Lung (tissue), 12 donors: ENCODE results near the gene PLB1. TPM values are rescaled to one million over a fixed set of nuclear protein-coding genes. Genes with fewer than 3 reads are reported as not detected.

ENCODE experiments used
- ATAC-seq: fragments of 200-7000 bp; cut with Tn5 transposase; one replicate; pipeline ENCODE4 v1.9.1; 2020; ENCODE audit warnings: moderate number of reproducible peaks; ENCODE audit not compliant: insufficient read depth, low FRiP score
- DNase-seq, 3 donors: peaks; one replicate each; pipeline ENCODE4 v3.0.0-alpha.2; 2013 to 2017
- H3K27ac ChIP-seq, 2 donors: one replicate each; pipeline ENCODE4 v1.5.1; 2013; ENCODE audit warnings: mild to moderate bottlenecking in 2 of 2, moderate library complexity in 2 of 2, control low read depth in 1 of 2, inconsistent platforms in 1 of 2, low read depth in 1 of 2, low read length in 1 of 2
- H3K27me3 ChIP-seq, 3 donors: one replicate each; pipeline ENCODE4 v1.5.1; 2013; ENCODE audit warnings: low read length in 2 of 3; ENCODE audit not compliant: control insufficient read depth in 3 of 3, insufficient read depth in 3 of 3
- H3K36me3 ChIP-seq, 4 donors: one replicate each; pipeline ENCODE4 v1.5.1; 2013; ENCODE audit warnings: low read length in 4 of 4, mild to moderate bottlenecking in 1 of 4, moderate library complexity in 1 of 4; ENCODE audit not compliant: control insufficient read depth in 4 of 4, insufficient read depth in 4 of 4
- H3K4me1 ChIP-seq, 5 donors: one replicate each; pipeline ENCODE4 v1.5.1; 2013; ENCODE audit warnings: low read length in 5 of 5, mild to moderate bottlenecking in 2 of 5, moderate library complexity in 1 of 5; ENCODE audit not compliant: control insufficient read depth in 5 of 5, insufficient read depth in 5 of 5
- H3K4me3 ChIP-seq: one replicate; pipeline ENCODE4 v1.5.1; 2013; ENCODE audit warnings: mild to moderate bottlenecking, control low read depth, moderate library complexity
- H3K9ac ChIP-seq, 2 donors: one replicate each; pipeline ENCODE4 v1.5.1; 2013; ENCODE audit warnings: low read length in 2 of 2, control low read depth in 1 of 2; ENCODE audit not compliant: insufficient read depth in 1 of 2
- H3K9me3 ChIP-seq, 4 donors: one replicate each; pipeline ENCODE4 v1.5.1; 2013; ENCODE audit warnings: low read length in 3 of 4, mild to moderate bottlenecking in 1 of 4, moderate library complexity in 1 of 4; ENCODE audit not compliant: control insufficient read depth in 4 of 4, insufficient read depth in 3 of 4
- WGBS, 2 donors: extraction: QIAGEN DNeasy Blood & Tissue Kit; methylation state at CpG; one replicate each; pipeline ENCODE4 v1.1.7; 2013; 5-methylcytosine and 5-hydroxymethylcytosine counted together
- polyA plus RNA-seq, 2 donors: library from polyadenylated mRNA; stranded (reverse); fragments of 200-250 nt; gene quantifications; one replicate each; pipeline ENCODE4 v1.2.1, GENCODE V29; 2013
- total RNA-seq, 2 donors: library from RNA; depleted of rRNA in 1 of 2; stranded (reverse); fragments of >200 nt in 1 of 2; gene quantifications; one replicate each; pipeline ENCODE4 v1.2.1, GENCODE V29; 2014 to 2021
- TF ChIP-seq, protein P1 (sequence below): IDR thresholded peaks from 2 replicates; pipeline ENCODE4 v1.5.1; 2012; ENCODE audit warnings: mild to moderate bottlenecking; ENCODE audit errors: control extremely low read depth, extremely low read depth
- donor health status: control.
- donor health status: control.
- donor health status: Bipolar disorder and iron deficiency.
- donor health status: healthy.
- donor health status: DM: yes; HTN: yes; CAD: no.

PLB1 gene
- total and polyA plus RNA-seq, 4 donors: 1.0 to 10.3 (median 6.7) TPM

DNA sequence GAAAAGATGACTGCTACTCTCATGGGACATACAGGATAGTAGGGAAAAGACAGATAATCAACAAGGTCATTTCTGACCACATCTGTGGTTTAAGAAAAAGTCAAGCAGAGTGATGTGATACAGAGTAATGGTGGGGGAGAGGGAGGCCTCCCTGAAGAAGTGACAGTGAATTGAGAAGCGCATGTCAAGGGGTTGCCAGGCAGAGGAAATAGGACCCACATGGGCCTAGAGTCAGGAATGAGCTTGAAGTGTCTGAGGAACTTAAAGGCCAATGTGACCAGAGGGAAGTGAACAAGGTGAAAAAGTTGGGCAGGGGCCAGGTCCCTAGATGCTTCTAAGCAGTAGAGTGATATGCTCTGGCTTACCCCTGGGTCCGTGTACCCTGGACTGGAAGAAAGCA lies 142.2 kb downstream of the PLB1 start:
- no peak for ATAC-seq
- no peaks in the 10 kb centered on the region for H3K36me3 ChIP-seq
- TF ChIP-seq, protein P1, sequence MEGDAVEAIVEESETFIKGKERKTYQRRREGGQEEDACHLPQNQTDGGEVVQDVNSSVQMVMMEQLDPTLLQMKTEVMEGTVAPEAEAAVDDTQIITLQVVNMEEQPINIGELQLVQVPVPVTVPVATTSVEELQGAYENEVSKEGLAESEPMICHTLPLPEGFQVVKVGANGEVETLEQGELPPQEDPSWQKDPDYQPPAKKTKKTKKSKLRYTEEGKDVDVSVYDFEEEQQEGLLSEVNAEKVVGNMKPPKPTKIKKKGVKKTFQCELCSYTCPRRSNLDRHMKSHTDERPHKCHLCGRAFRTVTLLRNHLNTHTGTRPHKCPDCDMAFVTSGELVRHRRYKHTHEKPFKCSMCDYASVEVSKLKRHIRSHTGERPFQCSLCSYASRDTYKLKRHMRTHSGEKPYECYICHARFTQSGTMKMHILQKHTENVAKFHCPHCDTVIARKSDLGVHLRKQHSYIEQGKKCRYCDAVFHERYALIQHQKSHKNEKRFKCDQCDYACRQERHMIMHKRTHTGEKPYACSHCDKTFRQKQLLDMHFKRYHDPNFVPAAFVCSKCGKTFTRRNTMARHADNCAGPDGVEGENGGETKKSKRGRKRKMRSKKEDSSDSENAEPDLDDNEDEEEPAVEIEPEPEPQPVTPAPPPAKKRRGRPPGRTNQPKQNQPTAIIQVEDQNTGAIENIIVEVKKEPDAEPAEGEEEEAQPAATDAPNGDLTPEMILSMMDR: no peak
- peaks cover 0 to 32% (median 15%) of the 10 kb centered on the region in 5 donors for H3K4me1 ChIP-seq
- no peak overlapping the region for H3K9ac ChIP-seq
- no peak overlapping the region for H3K4me3 ChIP-seq
- DNase-seq: no peak
- WGBS, 2 donors: 84 to 91% methylated on average over 2 of the region's 2 CpGs
- H3K27ac ChIP-seq: no peak overlapping the region
- no peaks in the 10 kb centered on the region for H3K9me3 ChIP-seq
- no peaks in the 10 kb centered on the region for H3K27me3 ChIP-seq

DNA sequence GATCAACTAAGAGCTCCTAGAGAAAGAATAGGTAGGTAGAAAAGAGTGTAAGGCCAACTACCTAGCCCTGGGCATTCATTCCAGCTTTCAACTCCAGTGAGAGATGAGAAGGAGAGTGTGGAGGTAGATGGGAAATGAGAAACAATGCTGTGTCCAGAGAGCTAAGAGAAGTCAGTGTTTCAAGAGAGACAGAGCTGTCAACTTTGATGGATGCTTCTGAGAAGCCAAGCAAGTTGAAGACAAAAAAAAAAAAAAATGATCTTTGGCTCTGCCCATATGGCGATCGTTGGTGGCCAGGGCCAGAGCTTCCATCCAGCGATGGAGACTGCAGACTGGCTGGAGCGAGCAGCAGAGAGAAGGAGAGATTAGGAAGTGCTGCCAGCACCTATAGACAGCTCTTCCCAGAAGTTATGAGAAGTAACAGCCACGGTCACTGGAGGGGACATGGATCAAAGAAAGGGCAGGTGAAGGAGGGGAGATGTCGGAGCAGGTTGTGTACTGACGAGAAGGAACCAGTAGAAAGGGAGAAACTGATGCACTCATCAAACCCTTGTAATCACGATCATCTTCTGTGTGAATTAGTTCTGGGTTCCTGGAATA lies 143.3 kb downstream of the PLB1 start:
- DNase-seq (no peak), ATAC-seq (no peak)
- Histone ChIP-seq H3K4me1 (peaks cover 1 to 43% (median 19%) of the 10 kb centered on the region in 5 donors), H3K9ac (no peak overlapping the region), H3K27ac (no peak overlapping the region), H3K36me3 (no peaks in the 10 kb centered on the region), H3K27me3 (no peaks in the 10 kb centered on the region), H3K9me3 (no peaks in the 10 kb centered on the region), H3K4me3 (no peak overlapping the region)
- WGBS, 2 donors: 84 to 92% methylated on average over 8 of the region's 8 CpGs
- TF ChIP-seq, protein P1: no peak

DNA sequence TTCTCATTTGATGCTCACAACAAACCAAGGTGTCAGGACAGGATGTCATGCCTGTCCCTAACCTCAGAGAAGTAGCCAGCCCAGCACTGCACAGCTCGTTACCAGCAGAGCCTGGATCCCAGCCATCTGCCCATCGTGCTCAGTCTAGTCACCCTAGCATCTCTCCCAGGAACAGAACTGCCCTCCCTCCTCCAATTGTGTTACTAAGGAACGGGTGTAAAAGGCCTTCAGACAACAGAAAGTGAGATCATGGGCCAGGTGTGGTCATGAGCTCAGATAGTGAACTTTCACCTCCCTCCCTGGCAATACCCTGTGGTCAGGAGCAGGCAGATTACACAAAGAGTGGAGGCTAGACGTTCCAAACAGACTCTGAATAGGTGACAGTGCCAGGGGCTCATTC lies 144.0 kb downstream of the PLB1 start:
- no peak overlapping the region for H3K9ac ChIP-seq
- TF ChIP-seq, protein P1: no peak
- no peaks in the 10 kb centered on the region for H3K27me3 ChIP-seq
- 55 to 59% methylated on average over 4 of the region's 4 CpGs for WGBS, 2 donors
- ATAC-seq (no peak), DNase-seq (no peak)
- H3K27ac ChIP-seq: no peak overlapping the region
- H3K4me1 ChIP-seq: peaks cover 1 to 45% (median 20%) of the 10 kb centered on the region in 5 donors
- no peak overlapping the region for H3K4me3 ChIP-seq
- no peaks in the 10 kb centered on the region for H3K9me3 ChIP-seq
- H3K36me3 ChIP-seq: no peaks in the 10 kb centered on the region
